ENCODE data around the gene KCNIP4. TPM values are rescaled to one million over a fixed set of nuclear protein-coding genes. Genes with fewer than 3 reads are reported as not detected.

The KCNIP4 gene
- total and polyA plus RNA-seq, 9 of the 15 experiments (the other 6 are each of a cell fraction or from before 2014, with no cell fraction given), result 0.25 to 0.41 TPM; not detected in 7

- no peaks in the 10 kb centered on the region for H3K27me3 ChIP-seq (ENCODE audit: control insufficient read depth in 2 of 2, insufficient read depth in 2 of 2, low read length in 2 of 2)
- ATAC-seq (no peak), DNase-seq (ENCODE audit: extremely low read depth in 1 of 4, low spot score in 3 of 4) (no peak), FAIRE-seq (no peak)
- no peaks in the 10 kb centered on the region for H3K9me3 ChIP-seq (replicated peaks; ENCODE audit: control insufficient read depth, insufficient read depth, low read depth, low read length)
- no peaks in the 10 kb centered on the region for H3K36me3 ChIP-seq (ENCODE audit: control insufficient read depth, insufficient read depth, low read length)
- no peak overlapping the region for H2AFZ ChIP-seq (ENCODE audit: low read depth, low read length)
- H3K79me2 ChIP-seq (ENCODE audit: control insufficient read depth, insufficient read depth, low read length), result no peaks in the 10 kb centered on the region
- H3K9ac ChIP-seq (ENCODE audit: insufficient read depth in 1 of 2, low read depth in 2 of 2, low read length in 2 of 2), result no peak overlapping the region
- H3K4me1 ChIP-seq (replicated peaks in 1 of 2; ENCODE audit: control insufficient read depth in 2 of 2, insufficient read depth in 2 of 2, low read length in 2 of 2), result no peaks in the 10 kb centered on the region
- intact Hi-C loops (cut with micrococcal nuclease), result no loop called here
- CTCF ChIA-PET (ENCODE audit: low intra/inter-chr PET ratio), result no interaction called here
- BruUV-seq (replicated peaks), result no TSS peak
- in situ Hi-C loops (cut with MboI), result no loop called here
- H3K27ac ChIP-seq (ENCODE audit: extremely low read depth, low read depth, low read length), result no peak overlapping the region
- 2% methylated on average over 4 of the region's 4 CpGs for WGBS (ENCODE audit: insufficient coverage, low coverage, missing lambda C conversion rate)
- H3K9me1 ChIP-seq (ENCODE audit: control insufficient read depth, insufficient read depth, low read length), result no peaks in the 10 kb centered on the region
- no peak for TF ChIP-seq HDAC3 (IDR thresholded peaks at IDR 0.05; ENCODE audit: borderline replicate concordance, partially characterized antibody)
- TF ChIP-seq RBM22 (IDR thresholded peaks at IDR 0.05; ENCODE audit: low read depth, low read length, poor library complexity, severe bottlenecking), result no peak
- no peak for TF ChIP-seq CCAR2 (IDR thresholded peaks at IDR 0.05; ENCODE audit: low read depth, low read length)
- POLR2A ChIA-PET, result no interaction called here
- H3K4me3 ChIP-seq, result no peak overlapping the region
- no peak overlapping the region for H3K4me2 ChIP-seq (ENCODE audit: insufficient read depth, low read length)
- H4K20me1 ChIP-seq (replicated peaks; ENCODE audit: control insufficient read depth, insufficient read depth, low read length), result no peaks in the 10 kb centered on the region
Measured at GRCh38 chr4:21090094-21090666, 858.4 kb downstream of the KCNIP4 start.

- H3K27me3 ChIP-seq (ENCODE audit: control insufficient read depth in 2 of 2, insufficient read depth in 2 of 2, low read length in 2 of 2), result no peaks in the 10 kb centered on the region
- H3K27ac ChIP-seq (ENCODE audit: extremely low read depth, low read depth, low read length), result no peak overlapping the region
- ChIA-PET POLR2A (no interaction called here), CTCF (ENCODE audit: low intra/inter-chr PET ratio) (no interaction called here)
- H4K20me1 ChIP-seq (replicated peaks; ENCODE audit: control insufficient read depth, insufficient read depth, low read length), result no peaks in the 10 kb centered on the region
- no peak overlapping the region for H3K9ac ChIP-seq (ENCODE audit: insufficient read depth in 1 of 2, low read depth in 2 of 2, low read length in 2 of 2)
- H3K36me3 ChIP-seq (ENCODE audit: control insufficient read depth, insufficient read depth, low read length), result no peaks in the 10 kb centered on the region
- BruUV-seq (replicated peaks), result no TSS peak
- H2AFZ ChIP-seq (ENCODE audit: low read depth, low read length), result no peak overlapping the region
- in situ Hi-C loops (cut with MboI) (no loop called here), intact Hi-C loops (cut with micrococcal nuclease) (no loop called here)
- no peaks in the 10 kb centered on the region for H3K79me2 ChIP-seq (ENCODE audit: control insufficient read depth, insufficient read depth, low read length)
- no peaks in the 10 kb centered on the region for H3K9me1 ChIP-seq (ENCODE audit: control insufficient read depth, insufficient read depth, low read length)
- no peak overlapping the region for H3K4me2 ChIP-seq (ENCODE audit: insufficient read depth, low read length)
- DNase-seq (ENCODE audit: extremely low read depth in 1 of 4, low spot score in 3 of 4) (no peak), FAIRE-seq (no peak), ATAC-seq (no peak)
- H3K4me3 ChIP-seq, result no peak overlapping the region
- no peaks in the 10 kb centered on the region for H3K4me1 ChIP-seq (replicated peaks in 1 of 2; ENCODE audit: control insufficient read depth in 2 of 2, insufficient read depth in 2 of 2, low read length in 2 of 2)
- no peaks in the 10 kb centered on the region for H3K9me3 ChIP-seq (replicated peaks; ENCODE audit: control insufficient read depth, insufficient read depth, low read depth, low read length)
- TF ChIP-seq SNRNP70 (optimal IDR thresholded peaks at IDR 0.05; ENCODE audit: low read depth, low read length) (no peak), COPS2 (conservative IDR thresholded peaks at IDR 0.05) (no peak), ZFP1 (CRISPR knock-in tag; IDR thresholded peaks at IDR 0.05) (no peak), ZC3H4 (CRISPR knock-in tag; IDR thresholded peaks at IDR 0.05; ENCODE audit: borderline replicate concordance) (no peak), BACH1 (tag; IDR thresholded peaks at IDR 0.05) (no peak), POLR2AphosphoS5 (IDR thresholded peaks at IDR 0.05; ENCODE audit: control insufficient read depth, insufficient read depth, low read depth, low read length) (no peak), PHF21A (IDR thresholded peaks at IDR 0.05; ENCODE audit: borderline replicate concordance, low read depth) (no peak), ZKSCAN3 (CRISPR knock-in tag; IDR thresholded peaks at IDR 0.05) (no peak), ZNF740 (CRISPR knock-in tag; IDR thresholded peaks at IDR 0.05) (no peak), ZNF740 (tag; IDR thresholded peaks at IDR 0.05) (no peak), ZBTB2 (IDR thresholded peaks at IDR 0.05) (no peak), MYNN (IDR thresholded peaks at IDR 0.05) (no peak), MYNN (CRISPR knock-in tag; IDR thresholded peaks at IDR 0.05) (no peak), FOXJ3 (CRISPR knock-in tag; IDR thresholded peaks at IDR 0.05) (no peak)
Measured at GRCh38 chr4:21083413-21083812, 865.2 kb downstream of the KCNIP4 start.
